DND-41 (cell line): ENCODE results near the gene PHIP.

Experiments
- ATAC-seq: fragments of 200-7000 bp; cut with Tn5 transposase; 3 replicates; pipeline ENCODE4 v1.9.1; 2021; ENCODE audit warnings: low read depth; ENCODE audit not compliant: insufficient read depth
- DNase-seq: peaks from one replicate; pipeline ENCODE4 v3.0.0-alpha.2; 2020
- H2AFZ ChIP-seq: 2 replicates; pipeline ENCODE4 v1.6.0; 2012; ENCODE audit warnings: low read depth, low read length
- H3K27ac ChIP-seq: 2 replicates; pipeline ENCODE4 v1.5.1; 2012; ENCODE audit warnings: low read length, inconsistent platforms
- H3K27me3 ChIP-seq: fragments of 200-600 bp; sonication (generic); 2 replicates; pipeline ENCODE4 v1.6.0; 2012; ENCODE audit warnings: low read length, mild to moderate bottlenecking, inconsistent platforms; ENCODE audit not compliant: insufficient read depth, poor library complexity
- H3K36me3 ChIP-seq: 2 replicates; pipeline ENCODE4 v1.5.1; 2012; ENCODE audit warnings: low read length, inconsistent platforms; ENCODE audit not compliant: insufficient read depth
- H3K4me1 ChIP-seq: 2 replicates; pipeline ENCODE4 v1.5.1; 2012; ENCODE audit warnings: mild to moderate bottlenecking, low read length; ENCODE audit not compliant: insufficient read depth
- H3K4me2 ChIP-seq: 2 replicates; pipeline ENCODE4 v1.6.0; 2012; ENCODE audit warnings: mild to moderate bottlenecking, moderate library complexity, low read length, inconsistent platforms; ENCODE audit not compliant: insufficient read depth
- H3K4me3 ChIP-seq, 2 experiments: fragments of 200-600 bp in 1 of 2; shearing (Covaris generic) in 1 of 2; 2 replicates each; pipeline ENCODE4 v1.5.1; 2012 to 2016; ENCODE audit warnings: inconsistent platforms in 2 of 2, low read length in 2 of 2, mild to moderate bottlenecking in 2 of 2, low read depth in 1 of 2, moderate library complexity in 1 of 2
- H3K79me2 ChIP-seq: 2 replicates; pipeline ENCODE4 v1.6.0; 2012; ENCODE audit warnings: low read length, inconsistent platforms; ENCODE audit not compliant: insufficient read depth
- H3K9ac ChIP-seq: 2 replicates; pipeline ENCODE4 v1.6.0; 2012; ENCODE audit warnings: low read depth, mild to moderate bottlenecking, inconsistent platforms, low read length, moderate library complexity
- H3K9me3 ChIP-seq: 2 replicates; pipeline ENCODE4 v1.5.1; 2012; ENCODE audit warnings: low read length, moderate library complexity, mild to moderate bottlenecking, inconsistent platforms; ENCODE audit not compliant: insufficient read depth, severe bottlenecking
- H4K20me1 ChIP-seq: 2 replicates; pipeline ENCODE4 v1.6.0; 2012; ENCODE audit warnings: low read length; ENCODE audit not compliant: insufficient read depth
- EZH2 ChIP-seq: IDR thresholded peaks from 3 replicates; pipeline ENCODE4 v1.6.1; 2012; ENCODE audit warnings: borderline replicate concordance, low read depth, mild to moderate bottlenecking, moderate library complexity, low read length, inconsistent platforms; ENCODE audit not compliant: severe bottlenecking
- TF ChIP-seq, protein P1 (sequence below): IDR thresholded peaks from 2 replicates; pipeline ENCODE4 v1.5.1; 2012; ENCODE audit warnings: borderline replicate concordance, low read length, moderate library complexity, mild to moderate bottlenecking; ENCODE audit not compliant: poor library complexity, severe bottlenecking; ENCODE audit errors: extremely low read depth

Gene PHIP

GRCh38 chr6:79047072-79047471 lies 31.0 kb downstream of the PHIP start:
- ATAC-seq (no peak), DNase-seq (no peak)
- TF ChIP-seq, protein P1, sequence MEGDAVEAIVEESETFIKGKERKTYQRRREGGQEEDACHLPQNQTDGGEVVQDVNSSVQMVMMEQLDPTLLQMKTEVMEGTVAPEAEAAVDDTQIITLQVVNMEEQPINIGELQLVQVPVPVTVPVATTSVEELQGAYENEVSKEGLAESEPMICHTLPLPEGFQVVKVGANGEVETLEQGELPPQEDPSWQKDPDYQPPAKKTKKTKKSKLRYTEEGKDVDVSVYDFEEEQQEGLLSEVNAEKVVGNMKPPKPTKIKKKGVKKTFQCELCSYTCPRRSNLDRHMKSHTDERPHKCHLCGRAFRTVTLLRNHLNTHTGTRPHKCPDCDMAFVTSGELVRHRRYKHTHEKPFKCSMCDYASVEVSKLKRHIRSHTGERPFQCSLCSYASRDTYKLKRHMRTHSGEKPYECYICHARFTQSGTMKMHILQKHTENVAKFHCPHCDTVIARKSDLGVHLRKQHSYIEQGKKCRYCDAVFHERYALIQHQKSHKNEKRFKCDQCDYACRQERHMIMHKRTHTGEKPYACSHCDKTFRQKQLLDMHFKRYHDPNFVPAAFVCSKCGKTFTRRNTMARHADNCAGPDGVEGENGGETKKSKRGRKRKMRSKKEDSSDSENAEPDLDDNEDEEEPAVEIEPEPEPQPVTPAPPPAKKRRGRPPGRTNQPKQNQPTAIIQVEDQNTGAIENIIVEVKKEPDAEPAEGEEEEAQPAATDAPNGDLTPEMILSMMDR = no peak
- no peak for TF ChIP-seq EZH2
- Histone ChIP-seq H2AFZ (no peak overlapping the region), H3K79me2 (peaks cover 98% of the 10 kb centered on the region), H3K27ac (no peak overlapping the region), H3K4me3 (no peak overlapping the region), H3K27me3 (no peaks in the 10 kb centered on the region), H3K9ac (no peak overlapping the region), H3K36me3 (peaks cover 87% of the 10 kb centered on the region), H3K4me2 (no peak overlapping the region), H3K9me3 (no peaks in the 10 kb centered on the region), H4K20me1 (peaks cover 30% of the 10 kb centered on the region; the same call in 1 of the 2 replicates), H3K4me1 (no peaks in the 10 kb centered on the region)

- Histone ChIP-seq H3K9ac (no peak overlapping the region), H3K9me3 (no peaks in the 10 kb centered on the region), H3K27ac (no peak overlapping the region), H3K79me2 (peaks cover 99% of the 10 kb centered on the region), H3K27me3 (no peaks in the 10 kb centered on the region), H2AFZ (no peak overlapping the region), H3K4me2 (no peak overlapping the region), H3K4me3 (no peak overlapping the region), H3K36me3 (peaks cover 90% of the 10 kb centered on the region), H4K20me1 (peaks cover 23% of the 10 kb centered on the region; the same call in 1 of the 2 replicates), H3K4me1 (no peaks in the 10 kb centered on the region)
- no peak for ATAC-seq
- no peak for TF ChIP-seq EZH2
- DNase-seq = no peak
Measured at GRCh38 chr6:79045966-79046365, 32.1 kb downstream of the PHIP start.

DNA sequence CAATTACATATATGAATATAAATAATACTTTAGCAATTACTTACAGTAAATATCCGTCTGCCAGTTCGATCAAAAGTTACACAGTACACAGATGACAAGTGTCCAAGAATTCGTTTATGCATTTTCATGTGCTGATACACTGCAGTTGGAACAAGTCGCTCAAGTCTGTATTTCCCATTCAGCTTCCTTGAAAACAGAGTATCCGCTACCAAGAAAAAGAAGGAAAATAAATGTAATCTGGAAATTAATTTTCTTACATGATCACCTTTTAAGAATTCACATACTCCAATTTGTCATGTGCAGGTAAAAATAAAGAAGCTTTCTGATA lies 35.3 kb downstream of the PHIP start:
- TF ChIP-seq EZH2 = no peak
- TF ChIP-seq, protein P1 = no peak
- Histone ChIP-seq H3K9ac (no peak overlapping the region), H3K36me3 (peaks cover 94% of the 10 kb centered on the region), H3K4me2 (no peak overlapping the region), H3K27ac (no peak overlapping the region), H2AFZ (no peak overlapping the region), H3K79me2 (peaks cover 99% of the 10 kb centered on the region), H3K27me3 (no peaks in the 10 kb centered on the region), H4K20me1 (peaks cover 14% of the 10 kb centered on the region; the same call in 1 of the 2 replicates), H3K4me1 (no peaks in the 10 kb centered on the region), H3K4me3 (no peak overlapping the region), H3K9me3 (no peaks in the 10 kb centered on the region)
- ATAC-seq (no peak), DNase-seq (no peak)

DNA sequence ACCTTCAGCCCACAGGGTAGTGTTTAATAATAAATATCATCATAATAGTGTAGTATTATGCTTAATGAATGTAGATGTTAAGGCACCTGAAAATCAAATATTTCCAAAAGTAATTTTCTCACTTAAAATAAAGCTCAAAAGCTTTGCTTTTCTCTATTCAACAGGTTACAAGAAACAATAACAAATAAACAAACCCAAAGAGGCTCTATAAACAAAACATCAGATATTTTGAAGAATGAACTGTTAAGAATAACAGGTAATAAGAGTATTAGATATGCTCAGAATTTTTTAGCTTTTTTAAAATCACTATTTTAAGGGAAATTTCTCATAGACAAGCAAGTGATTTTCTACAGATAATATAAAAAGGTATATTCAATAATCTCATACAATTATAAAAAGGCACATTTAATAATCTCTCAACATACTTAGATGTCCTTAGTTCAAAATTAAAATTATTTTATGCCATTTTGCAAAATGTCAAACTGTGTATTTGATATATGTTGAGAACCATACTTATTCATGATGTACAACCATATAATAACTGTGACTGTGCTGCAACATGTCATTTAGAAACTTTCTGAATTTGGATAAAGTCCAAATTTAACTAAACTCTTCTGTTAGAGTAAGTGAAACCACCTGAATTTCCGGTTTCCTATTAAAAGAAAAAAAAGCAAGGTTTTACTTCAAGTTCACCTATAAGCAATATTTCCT lies 35.8 kb downstream of the PHIP start:
- Histone ChIP-seq H3K36me3 (peaks cover 94% of the 10 kb centered on the region), H3K9ac (no peak overlapping the region), H3K27me3 (no peaks in the 10 kb centered on the region), H2AFZ (no peak overlapping the region), H3K4me1 (no peaks in the 10 kb centered on the region), H3K27ac (no peak overlapping the region), H3K4me2 (no peak overlapping the region), H3K4me3 (no peak overlapping the region), H3K9me3 (no peaks in the 10 kb centered on the region), H3K79me2 (peaks cover 99% of the 10 kb centered on the region), H4K20me1 (peaks cover 19% of the 10 kb centered on the region; the same call in 1 of the 2 replicates)
- DNase-seq (no peak), ATAC-seq (no peak)
- TF ChIP-seq, protein P1 = no peak
- no peak for TF ChIP-seq EZH2
